Activated CD4-positive, alpha-beta T cell treated with anti-CD3 and anti-CD28 coated beads, Interleukin-2, amount 50 U/mL, for 48 hours (primary cell): ENCODE measurements around the gene ABHD12.

Experiments used
- DNase-seq, 2 experiments: peaks; one replicate each; pipeline ENCODE4 v3.0.0-alpha.2; 2020

Gene ABHD12

DNA sequence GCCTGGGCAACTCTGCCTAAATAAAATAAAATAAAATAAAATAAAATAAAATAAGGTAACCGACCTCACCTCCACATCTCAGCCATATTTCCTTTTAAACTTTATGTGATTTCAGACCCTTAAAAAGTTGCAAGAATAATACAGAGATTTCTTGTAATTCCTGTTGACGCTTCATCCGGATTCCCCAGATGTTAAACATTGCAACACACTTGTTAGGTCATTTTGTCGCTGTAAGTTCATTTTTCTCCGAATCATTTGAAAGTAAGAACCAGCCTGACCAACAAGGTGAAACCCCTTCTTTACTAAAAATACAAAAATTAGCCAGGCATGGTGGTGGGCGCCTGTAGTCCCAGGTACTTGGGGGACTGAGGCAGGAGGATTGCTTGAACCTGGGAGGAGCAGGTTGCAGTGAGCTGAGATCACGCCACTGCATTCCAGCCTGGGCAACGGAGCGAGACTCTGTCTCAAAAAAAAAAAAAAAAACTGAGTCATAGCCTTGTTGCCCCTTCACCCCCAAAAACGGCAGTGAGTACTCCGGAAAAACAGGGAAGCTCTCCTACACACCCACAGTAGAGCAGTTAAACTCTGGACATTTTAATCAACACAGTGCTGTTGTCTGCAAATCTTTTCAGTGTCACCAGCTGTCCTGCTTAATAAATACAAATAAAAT, 136.9 kb downstream of the ABHD12 start:
- DNase-seq, result no peak

DNA sequence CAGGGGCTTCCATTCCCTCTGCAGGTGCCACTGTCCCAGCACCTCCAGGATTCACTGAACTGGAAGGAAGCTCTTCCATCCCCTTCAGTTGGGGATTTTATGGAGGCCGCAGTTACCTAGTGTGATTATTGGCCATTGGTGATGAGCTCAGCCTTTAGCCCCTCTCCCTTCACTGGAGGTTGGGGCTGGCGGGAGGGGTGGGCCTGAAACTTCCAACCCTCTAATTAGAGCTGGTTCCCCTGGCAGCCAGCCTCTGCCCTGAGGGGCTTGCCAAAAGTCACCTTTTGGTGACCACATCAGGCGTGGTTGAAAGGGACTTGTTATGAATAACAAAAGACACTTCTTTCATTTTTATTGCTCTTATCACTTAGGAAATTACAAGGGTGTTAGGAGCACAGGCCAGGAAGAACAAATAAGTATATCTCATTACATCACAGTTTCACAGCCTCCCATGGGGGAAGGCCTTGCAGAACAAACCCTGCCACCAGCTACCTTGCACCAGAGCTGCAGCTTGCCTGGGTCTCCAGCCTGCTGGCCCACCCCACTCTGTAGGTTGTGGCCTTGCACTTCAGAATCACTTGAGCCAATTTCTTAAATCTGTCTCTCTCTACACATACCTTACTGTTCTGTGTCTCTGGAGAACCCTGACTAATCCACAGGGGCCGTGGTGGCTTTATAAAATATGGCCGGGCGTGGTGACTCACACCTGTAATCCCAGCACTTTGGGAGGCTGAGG, 137.8 kb downstream of the ABHD12 start:
- no peak for DNase-seq

DNA sequence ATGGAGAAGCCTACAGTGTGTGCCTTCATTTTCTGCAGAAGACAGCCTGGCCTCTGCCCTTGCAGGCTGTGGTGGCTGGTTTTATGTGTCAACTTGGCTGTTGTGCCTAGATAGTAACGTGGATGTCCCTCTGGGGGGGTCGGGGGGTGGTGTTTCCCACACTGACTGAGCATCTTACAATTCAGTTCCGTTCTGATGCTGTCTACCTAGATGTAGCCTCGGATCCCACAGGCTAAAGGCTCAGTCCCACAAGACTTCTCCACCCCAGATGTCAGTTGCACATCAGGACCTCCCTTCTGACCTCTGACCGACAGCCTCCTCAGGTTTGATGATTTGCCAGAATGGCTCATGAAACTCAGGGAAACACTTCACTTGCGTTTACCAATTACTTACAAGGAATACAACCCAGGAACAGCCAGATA, 138.4 kb downstream of the ABHD12 start:
- no peak for DNase-seq

DNA sequence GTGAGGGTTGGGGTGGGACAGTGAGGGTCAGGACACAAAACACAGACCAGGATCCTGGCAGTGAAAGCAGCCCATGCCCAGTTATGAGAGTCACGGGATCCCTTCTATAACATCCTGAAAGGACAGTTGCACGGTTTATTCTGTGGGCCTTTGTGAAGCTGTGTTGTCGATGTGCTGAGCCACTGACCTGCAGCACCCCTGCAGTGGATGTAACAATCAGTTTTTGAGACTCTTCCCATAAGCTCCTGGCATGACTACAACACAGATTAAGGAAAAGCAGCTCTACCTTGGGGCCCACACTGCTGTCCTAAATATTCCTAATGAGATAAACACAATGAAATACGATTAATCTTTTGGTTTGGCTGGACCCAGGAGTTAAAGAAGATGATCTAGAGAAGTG, 139.1 kb downstream of the ABHD12 start:
- no peak for DNase-seq

DNA sequence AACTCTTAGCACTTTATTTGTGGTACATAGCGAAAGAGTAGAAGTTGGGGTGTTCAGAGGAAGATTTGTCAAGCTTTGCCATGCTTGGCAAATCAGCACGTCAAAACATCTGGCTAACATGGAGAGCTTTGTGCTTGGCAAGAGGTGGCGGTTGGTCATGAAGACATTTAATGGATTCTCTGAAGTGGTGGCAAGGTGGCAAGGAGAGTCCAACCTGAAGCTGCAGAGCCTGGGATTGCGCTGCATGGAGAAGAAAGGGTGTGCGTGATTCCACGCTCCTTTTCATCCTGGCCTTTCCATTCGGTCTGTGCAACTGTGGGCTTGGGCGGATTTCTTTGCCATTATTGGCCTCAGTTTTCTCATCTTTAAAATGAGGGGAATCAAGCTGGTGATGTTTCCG, 139.6 kb downstream of the ABHD12 start:
- no peak for DNase-seq

DNA sequence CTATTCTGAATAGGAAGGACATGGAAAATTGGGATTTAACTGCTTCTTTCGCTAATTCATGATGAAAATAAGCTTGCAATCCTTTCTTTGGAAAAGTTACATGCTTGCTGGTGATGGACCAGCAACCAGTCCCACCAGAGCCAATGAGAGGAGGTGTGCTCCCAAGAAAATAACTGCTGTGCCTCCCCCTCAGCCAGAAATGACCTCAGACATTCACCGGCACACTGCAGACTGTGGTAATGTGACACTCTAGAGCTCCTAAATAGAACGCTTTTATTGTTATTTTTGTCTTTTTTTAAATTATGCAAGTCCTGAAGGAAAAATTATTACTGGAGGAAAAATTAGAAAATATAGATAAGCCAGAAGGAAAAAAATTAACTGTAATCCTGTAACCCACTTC, 140.1 kb downstream of the ABHD12 start:
- DNase-seq, result no peak
